RCC 7860 (cell line): ENCODE measurements around the gene CDS2.

ENCODE experiments used
- DNase-seq: peaks from one replicate; pipeline ENCODE4 v3.0.0-alpha.2; 2015; ENCODE audit warnings: low spot score
- FAIRE-seq: peaks from 2 replicates; lab custom pipeline; 2012; peaks lifted over from hg19 to GRCh38; lab: Jason Lieb, UNC

The CDS2 gene

DNA sequence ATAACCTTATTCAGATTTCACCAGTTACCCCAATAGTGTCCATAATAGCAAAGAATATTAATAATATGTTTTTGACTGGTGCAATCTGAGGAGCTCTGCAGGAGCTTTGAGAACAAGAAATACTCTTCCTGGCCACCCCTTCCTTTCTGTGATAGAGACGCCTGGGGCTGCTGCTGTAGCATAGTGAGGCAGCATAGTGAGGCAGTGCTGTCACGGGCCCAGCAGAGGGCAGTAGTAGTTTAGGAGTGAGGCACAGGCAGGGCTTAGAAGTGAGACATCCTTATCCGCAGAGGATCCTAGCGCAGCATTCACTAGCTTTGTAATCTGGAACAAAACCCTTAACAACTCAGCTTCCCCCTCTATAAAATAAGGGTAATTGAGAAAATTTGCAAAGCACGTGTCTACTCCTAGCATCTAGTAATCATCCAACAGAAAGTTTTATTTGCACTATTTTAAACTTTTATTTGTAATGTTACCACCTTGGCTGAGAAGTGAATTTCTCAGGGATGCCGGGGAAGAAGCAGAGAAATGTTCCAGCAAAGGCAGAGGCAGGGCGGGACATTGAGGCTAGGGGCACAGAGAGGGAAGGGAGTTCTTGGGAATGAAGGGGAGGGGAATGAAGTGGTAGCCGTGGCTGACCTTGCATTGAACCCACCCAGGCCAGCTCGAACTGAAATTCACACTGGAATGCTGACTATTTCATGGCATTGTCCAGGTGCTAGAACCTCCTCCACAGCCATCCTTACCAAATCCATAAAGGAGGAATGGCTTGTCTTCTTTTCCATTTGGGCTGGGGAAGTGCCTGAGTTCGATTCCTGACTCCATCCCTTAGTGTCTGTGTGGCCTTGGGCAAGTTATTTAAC lies 78.8 kb downstream of the CDS2 start:
- peak; percentile 49 for DNase-seq
- FAIRE-seq, result no peak

DNA sequence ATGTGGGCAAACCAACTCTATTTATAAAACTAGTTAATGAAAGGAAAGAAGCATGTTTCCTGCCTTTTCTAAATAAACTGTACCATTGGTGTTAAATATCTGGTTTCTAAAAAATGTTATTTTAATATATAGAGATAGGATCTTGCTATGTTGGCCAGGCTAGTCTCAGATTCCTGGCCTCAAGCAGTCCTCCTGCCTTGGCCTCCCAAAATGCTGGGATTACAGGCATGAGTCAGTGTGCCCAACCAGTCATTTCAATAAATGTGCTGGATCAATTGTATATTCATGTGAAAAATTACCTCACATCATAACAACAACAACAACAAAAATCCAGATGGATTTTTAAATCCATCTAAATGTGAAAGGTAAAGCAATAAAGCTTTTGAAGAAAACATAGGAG lies 80.3 kb downstream of the CDS2 start:
- DNase-seq, result no peak
- FAIRE-seq, result no peak

GRCh38 chr20:5211803-5212714 lies 85.3 kb downstream of the CDS2 start:
- DNase-seq, result no peak
- FAIRE-seq, result no peak

GRCh38 chr20:5212907-5213487 lies 86.2 kb downstream of the CDS2 start:
- no peak for DNase-seq
- no peak for FAIRE-seq

DNA sequence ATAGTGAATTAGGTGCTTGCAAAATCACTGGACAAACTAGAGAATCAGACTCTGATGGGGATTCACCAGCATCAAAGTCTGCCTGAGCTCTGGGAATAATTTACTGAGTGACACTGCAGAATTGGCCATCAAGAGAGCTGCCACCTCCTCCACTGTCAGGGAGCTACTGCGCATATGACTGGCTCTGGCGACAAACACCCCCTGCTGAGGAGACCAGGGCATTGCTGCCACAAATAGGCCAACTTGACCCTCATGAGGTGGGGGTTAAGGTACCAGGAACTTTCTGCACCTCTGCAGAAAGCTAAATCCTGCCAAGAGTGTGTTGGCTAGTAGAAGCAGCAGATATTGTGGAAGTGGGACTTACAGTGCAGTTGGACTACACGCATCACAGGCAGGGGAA lies 88.0 kb downstream of the CDS2 start:
- DNase-seq (no peak), FAIRE-seq (no peak)

DNA sequence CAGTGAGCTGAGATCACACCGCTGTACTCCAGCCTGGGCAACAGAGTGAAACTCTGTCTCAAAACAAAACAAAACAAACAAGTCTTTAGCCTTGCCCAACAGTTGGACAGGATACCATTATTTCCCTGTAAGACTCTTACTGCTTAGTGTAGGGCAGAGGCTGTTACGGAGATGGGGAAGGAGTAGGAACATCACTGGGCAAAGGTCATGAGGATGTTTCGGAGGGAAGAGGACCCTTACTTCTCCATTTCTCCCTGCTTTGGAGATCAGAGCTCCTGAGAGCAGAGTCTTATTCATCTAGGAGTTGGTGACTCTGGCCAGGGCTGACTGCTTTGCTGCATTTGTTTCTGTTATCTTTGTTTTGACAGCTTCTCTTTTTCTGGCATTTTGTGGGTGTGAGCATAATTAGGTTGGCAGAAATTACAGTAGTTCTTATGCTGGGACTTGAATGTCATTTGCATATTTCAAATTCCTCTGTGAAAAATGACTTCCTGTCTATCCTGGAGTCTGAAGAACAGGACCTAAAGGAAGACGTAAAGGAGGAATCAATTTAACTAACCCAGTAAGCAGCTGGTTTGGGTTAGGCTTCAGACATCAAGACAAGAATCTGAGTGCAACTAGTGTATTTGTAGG lies 89.0 kb downstream of the CDS2 start:
- FAIRE-seq (no peak), DNase-seq (no peak)

- FAIRE-seq, result no peak
- DNase-seq, result no peak
Observed at GRCh38 chr20:5216663-5217062, 89.9 kb downstream of the CDS2 start.

- FAIRE-seq, result no peak
- no peak for DNase-seq
Observed at GRCh38 chr20:5217616-5218015, 90.8 kb downstream of the CDS2 start.

DNA sequence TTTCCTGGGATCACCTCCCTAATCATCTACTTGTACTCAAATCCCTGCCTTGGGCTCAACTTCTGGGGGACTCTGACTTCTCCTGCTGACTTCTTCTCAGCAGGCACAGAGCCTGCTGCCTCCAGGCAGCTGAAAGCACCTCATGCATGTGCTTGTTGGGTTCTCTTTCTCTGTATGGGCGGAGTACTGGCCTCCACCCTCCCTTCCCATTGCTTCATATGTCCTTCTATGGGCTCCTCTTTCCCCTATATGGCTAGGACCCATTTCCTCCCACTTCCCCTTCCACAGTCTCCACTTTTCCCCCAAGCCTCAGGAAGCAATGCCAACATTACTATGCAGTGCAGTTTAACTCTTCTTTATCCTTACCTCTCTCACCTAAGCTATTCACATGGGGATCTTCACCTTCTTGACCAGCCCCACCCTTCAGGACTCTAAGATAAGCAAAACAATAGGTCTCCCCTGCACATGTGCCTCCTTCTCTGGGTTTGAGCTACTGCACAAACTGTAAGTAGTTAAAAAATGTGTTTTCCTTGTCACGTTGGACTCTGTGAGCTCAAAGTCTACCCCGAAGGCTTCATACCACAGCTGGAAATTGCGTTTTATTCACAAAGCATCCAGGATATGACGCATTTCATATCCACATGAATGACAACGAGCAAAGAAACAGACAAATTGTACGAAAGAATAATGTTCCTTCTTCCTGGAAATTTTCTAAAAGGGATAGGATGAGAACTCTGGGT lies 93.7 kb downstream of the CDS2 start:
- DNase-seq, result no peak
- no peak for FAIRE-seq

DNA sequence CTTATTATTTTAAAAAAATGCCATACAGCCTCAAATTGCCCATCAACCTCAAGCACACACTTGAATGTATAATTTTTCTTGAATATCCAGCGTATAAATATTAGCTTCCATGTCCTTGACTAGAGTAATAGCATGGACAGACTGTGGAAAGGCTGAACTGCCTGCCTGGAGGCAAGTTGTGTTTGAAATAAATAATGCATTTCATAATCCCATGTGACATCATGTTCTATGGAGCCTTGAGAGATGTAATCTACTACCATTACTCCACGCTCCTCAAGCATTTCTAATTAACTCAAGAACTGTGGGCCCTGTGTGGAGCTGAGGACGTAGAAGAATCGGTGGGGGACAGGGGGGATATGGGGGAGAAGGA lies 94.2 kb downstream of the CDS2 start:
- FAIRE-seq (no peak), DNase-seq (no peak)

GRCh38 chr20:5222919-5223634 lies 96.3 kb downstream of the CDS2 start:
- FAIRE-seq, result no peak
- DNase-seq, result peak; percentile 12

DNA sequence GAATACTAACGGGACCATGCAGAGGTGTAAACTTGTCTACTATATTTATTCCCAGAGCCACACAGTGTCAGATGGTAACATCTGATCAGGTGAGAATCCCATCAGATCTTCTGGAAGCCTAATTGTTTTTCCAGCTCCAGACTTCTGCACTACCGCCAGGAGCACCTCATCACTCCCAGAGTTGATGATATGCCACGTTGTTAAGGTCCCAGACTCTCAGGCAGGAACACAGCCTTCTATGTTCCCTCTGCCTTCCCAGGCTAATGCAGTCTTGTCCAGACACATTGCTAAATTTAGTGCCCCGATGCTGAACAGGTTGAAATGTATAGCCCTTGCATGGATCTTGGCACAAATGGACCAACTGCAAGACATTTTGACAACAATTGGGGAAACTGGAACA lies 103.7 kb downstream of the CDS2 start:
- DNase-seq (no peak), FAIRE-seq (no peak)

- DNase-seq (no peak), FAIRE-seq (no peak)
Observed at GRCh38 chr20:5234158-5234557, 107.3 kb downstream of the CDS2 start.

DNA sequence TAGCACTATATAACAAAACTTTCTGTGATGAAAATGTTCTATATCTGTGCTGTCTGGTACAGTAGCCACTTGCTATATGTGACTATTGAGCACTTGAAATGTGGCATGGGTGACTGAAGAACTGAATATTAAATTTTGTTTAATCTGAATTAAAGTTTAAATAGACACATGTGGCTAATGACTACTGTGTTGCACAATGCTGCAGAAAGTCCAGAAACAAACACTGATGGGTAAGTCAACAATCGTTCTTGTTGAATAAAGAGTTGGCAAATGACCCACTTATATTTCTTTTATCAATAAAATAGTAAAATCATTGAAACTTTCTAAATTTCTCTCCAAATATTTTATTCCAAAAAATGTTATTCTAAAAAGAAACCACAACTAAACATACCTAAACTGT lies 108.2 kb downstream of the CDS2 start:
- DNase-seq, result no peak
- FAIRE-seq, result no peak
